ENCODE measurements around the gene TAS2R42.

Gene TAS2R42

DNA sequence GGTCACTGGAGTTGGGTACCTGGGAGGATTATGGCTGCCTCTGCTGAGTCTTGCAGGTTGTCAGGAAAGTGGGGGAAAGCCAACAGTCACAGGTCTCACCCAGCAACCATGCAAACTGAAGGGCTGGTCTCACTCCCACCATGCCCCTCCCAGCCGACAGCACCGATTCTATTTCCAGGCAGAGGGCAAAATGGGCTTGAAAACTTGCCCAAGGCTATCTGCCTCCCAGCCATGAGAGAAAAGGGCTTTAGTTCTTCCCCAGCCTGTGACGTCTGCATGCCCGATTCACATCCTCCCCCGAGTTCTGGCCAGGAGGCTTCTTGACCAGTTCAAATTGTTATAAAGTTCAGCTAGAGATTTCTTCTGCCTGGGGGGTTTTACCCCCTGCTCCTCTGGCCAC is 42.4 kb downstream of the TAS2R42 start:
- no peak for DNase-seq (ENCODE audit: low read depth)

DNA sequence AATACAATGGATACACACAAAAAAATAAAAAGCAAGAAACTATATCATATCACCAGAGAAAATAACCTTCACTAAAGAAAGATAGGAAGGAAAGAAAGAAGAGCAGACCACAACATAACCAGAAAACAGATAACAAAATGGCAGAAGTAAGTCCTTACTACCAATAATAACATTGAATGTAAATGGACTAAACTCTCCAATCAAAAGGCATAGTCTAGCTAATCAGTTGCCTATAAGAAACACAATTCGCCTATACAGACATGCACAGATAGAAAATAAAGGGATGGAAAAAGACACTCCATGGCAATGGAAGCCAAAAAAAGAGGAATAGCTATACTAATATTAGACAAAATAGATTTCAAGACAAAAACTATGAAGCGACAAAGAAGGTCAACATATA is 43.4 kb downstream of the TAS2R42 start:
- no peak for DNase-seq (ENCODE audit: low read depth)

DNA sequence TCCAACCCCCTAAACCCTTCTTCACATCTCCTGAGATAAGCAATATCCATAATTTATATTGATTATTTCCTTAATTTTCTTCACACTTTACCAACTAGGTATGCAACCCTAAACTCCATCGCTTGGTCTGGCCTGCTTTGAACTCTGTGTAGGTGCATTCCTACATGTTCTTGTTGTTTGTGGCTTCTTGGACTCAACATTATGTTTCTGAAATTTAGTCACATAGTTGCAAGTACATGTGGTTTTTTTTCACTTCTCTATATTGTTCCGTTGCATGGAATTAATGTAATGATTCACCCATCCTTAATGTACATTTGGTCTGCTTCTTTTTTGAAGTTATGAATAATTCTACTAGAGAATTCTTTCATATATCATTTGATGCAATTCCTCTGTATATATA is 50.7 kb downstream of the TAS2R42 start:
- no peak for DNase-seq (ENCODE audit: low read depth)

All from activated T-helper 1 cell treated with Interleukin-2 at 50 U/mL for 16 hours (primary cell).